Common myeloid progenitor, CD34-positive (primary cell): ENCODE data around the gene THAP10.

Experiments
- CTCF ChIA-PET: fragments of 350-600 bp; sonication (Branson Sonifier 250); formaldehyde crosslinking; loops from one replicate; lab custom pipeline; 2021; ENCODE audit warnings: antibody characterized with exemption; lab: Charles Lee
- POLR2A ChIA-PET: fragments of 350-600 bp; sonication (Branson Sonifier 250); formaldehyde crosslinking; loops from one replicate; lab custom pipeline; 2021; ENCODE audit warnings: antibody characterized with exemption; lab: Charles Lee
- DNase-seq, 3 donors: peaks; one replicate each; pipeline versions ENCODE4 v3.0.0 to v3.0.0-alpha.2; 2013
- H3K27ac ChIP-seq, 2 experiments: 1 replicate in 1 of 2; 2 replicates in 1 of 2; pipeline ENCODE4 v1.7.0; 2013; ENCODE audit warnings: inconsistent platforms in 2 of 2, low read length in 2 of 2, mild to moderate bottlenecking in 2 of 2, low read depth in 1 of 2, moderate library complexity in 1 of 2; ENCODE audit not compliant: severe bottlenecking in 2 of 2, insufficient read depth in 1 of 2, poor library complexity in 1 of 2
- H3K27me3 ChIP-seq, 5 experiments: replicated peaks in 2 of 5; 1 replicate in 3 of 5; 2 replicates in 2 of 5; pipeline versions ENCODE4 v1.6.1 to v1.7.0; 2013; ENCODE audit warnings: low read length in 4 of 5, mild to moderate bottlenecking in 2 of 5, moderate library complexity in 2 of 5, inconsistent platforms in 1 of 5; ENCODE audit not compliant: insufficient read depth in 5 of 5, control insufficient read depth in 4 of 5
- H3K36me3 ChIP-seq, 4 experiments: 1 replicate in 2 of 4; 2 replicates in 2 of 4; pipeline versions ENCODE4 v1.6.1 to v1.7.0; 2013; ENCODE audit warnings: low read length in 3 of 4, control low read depth in 1 of 4, mild to moderate bottlenecking in 1 of 4; ENCODE audit not compliant: control insufficient read depth in 4 of 4, insufficient read depth in 4 of 4
- H3K4me1 ChIP-seq, 4 experiments: 1 replicate in 3 of 4; 2 replicates in 1 of 4; pipeline versions ENCODE4 v1.6.1 to v1.7.1; 2013; ENCODE audit warnings: low read length in 3 of 4, mild to moderate bottlenecking in 3 of 4, control low read depth in 1 of 4, inconsistent platforms in 1 of 4, moderate library complexity in 1 of 4; ENCODE audit not compliant: control insufficient read depth in 4 of 4, insufficient read depth in 4 of 4; ENCODE audit errors: control extremely low read depth in 1 of 4
- H3K4me3 ChIP-seq, 7 experiments: 1 replicate in 4 of 7; 2 replicates in 3 of 7; pipeline versions ENCODE4 v1.5.1 to v1.7.0; 2013; ENCODE audit warnings: mild to moderate bottlenecking in 7 of 7, low read length in 6 of 7, moderate library complexity in 6 of 7, inconsistent platforms in 2 of 7, low read depth in 2 of 7, control low read depth in 1 of 7; ENCODE audit not compliant: insufficient read depth in 4 of 7, control insufficient read depth in 1 of 7; ENCODE audit errors: extremely low read depth in 1 of 7
- H3K9me3 ChIP-seq, 5 experiments: 1 replicate in 4 of 5; 2 replicates in 1 of 5; pipeline versions ENCODE4 v1.6.1 to v1.7.1; 2013; ENCODE audit warnings: low read length in 4 of 5, mild to moderate bottlenecking in 2 of 5, inconsistent platforms in 1 of 5, low read depth in 1 of 5, moderate library complexity in 1 of 5; ENCODE audit not compliant: control insufficient read depth in 4 of 5, insufficient read depth in 2 of 5; ENCODE audit errors: control extremely low read depth in 1 of 5
- WGBS: methylation state at CpG from one replicate; pipeline ENCODE4 v1.1.5; 2013; ENCODE audit not compliant: insufficient coverage; 5-methylcytosine and 5-hydroxymethylcytosine counted together

Gene THAP10

GRCh38 chr15:70907784-70908471 is 15.7 kb upstream of the THAP10 start:
- ChIA-PET CTCF (interaction anchor here (1.0 kb wide), 1 partner anchor 11 kb away, joined by 3 read pairs; no protein-coding TSS in a partner anchor), POLR2A (no interaction called here)
- Histone ChIP-seq H3K9me3 (peaks cover 9 to 23% (median 12%) of the 10 kb centered on the region in 5 experiments), H3K4me1 (no peaks in the 10 kb centered on the region), H3K36me3 (peaks cover 0 to 4% (median 1%) of the 10 kb centered on the region in 4 experiments), H3K4me3 (no peak overlapping the region), H3K27ac (no peak overlapping the region), H3K27me3 (no peaks in the 10 kb centered on the region)
- WGBS, result 100% methylated on average over 4 of the region's 5 CpGs
- peak in 1 of 3 donors; percentile 6 for DNase-seq

- no peak for DNase-seq
- H3K9me3 ChIP-seq, result peaks cover 9 to 23% (median 12%) of the 10 kb centered on the region in 5 experiments
- H3K4me3 ChIP-seq, result no peak overlapping the region
- H3K4me1 ChIP-seq, result no peaks in the 10 kb centered on the region
- no peak overlapping the region for H3K27ac ChIP-seq
- CTCF ChIA-PET, result no interaction called here
- peaks cover 0 to 4% (median 1%) of the 10 kb centered on the region in 4 experiments for H3K36me3 ChIP-seq
- H3K27me3 ChIP-seq, result no peaks in the 10 kb centered on the region
- POLR2A ChIA-PET, result no interaction called here
These were observed 14.6 kb upstream of the THAP10 start for GRCh38 chr15:70906842-70907241.

- CTCF ChIA-PET, result no interaction called here
These were observed 9.9 kb upstream of the THAP10 start for GRCh38 chr15:70902107-70902506.

GRCh38 chr15:70892912-70893560 is 803 bp upstream of the THAP10 start:
- CTCF ChIA-PET, result interaction anchor here (1.1 kb wide), 1 partner anchor 18 kb away, joined by 3 read pairs; no protein-coding TSS in a partner anchor

More at GRCh38 chr15:70902107-70902506, 9.9 kb upstream of the THAP10 start:
- peak in 2 of 3 donors; percentile 6 to 13 for DNase-seq
- H3K9me3 ChIP-seq, result peaks cover 0 to 5% (median 0%) of the 10 kb centered on the region in 5 experiments
- no peaks in the 10 kb centered on the region for H3K4me1 ChIP-seq
- peaks cover 0 to 3% (median 1%) of the 10 kb centered on the region in 4 experiments for H3K36me3 ChIP-seq
- H3K4me3 ChIP-seq, result no peak overlapping the region
- H3K27ac ChIP-seq, result no peak overlapping the region
- no peaks in the 10 kb centered on the region for H3K27me3 ChIP-seq
- 100% methylated on average over 1 of the region's 1 CpG for WGBS
- POLR2A ChIA-PET, result interaction anchor here (0.7 kb wide), 1 partner anchor 8 kb away, joined by 3 read pairs; no protein-coding TSS in a partner anchor

GRCh38 chr15:70882361-70882760 is 9.9 kb downstream of the THAP10 start:
- H3K27ac ChIP-seq, result no peak overlapping the region
- ChIA-PET CTCF (interaction anchor here (0.6 kb wide), 1 partner anchor 520 kb away, joined by 3 read pairs; no protein-coding TSS in a partner anchor), POLR2A (no interaction called here)
- peak; percentile 10 to 66 (median 55) for DNase-seq
- no peaks in the 10 kb centered on the region for H3K27me3 ChIP-seq
- no peaks in the 10 kb centered on the region for H3K36me3 ChIP-seq
- WGBS, result no CpG with 5 or more reads among the region's 2 CpGs
- H3K9me3 ChIP-seq, result no peaks in the 10 kb centered on the region
- H3K4me3 ChIP-seq, result no peak overlapping the region
- H3K4me1 ChIP-seq, result peaks cover 0 to 4% (median 1%) of the 10 kb centered on the region in 4 experiments

More at GRCh38 chr15:70892912-70893560, 803 bp upstream of the THAP10 start:
- H3K27ac ChIP-seq, result no peak overlapping the region
- 4% methylated on average over 9 of the region's 10 CpGs for whole genome bisulfite sequencing
- POLR2A ChIA-PET, result no interaction called here
- H3K9me3 ChIP-seq, result no peaks in the 10 kb centered on the region
- H3K36me3 ChIP-seq, result no peaks in the 10 kb centered on the region
- peaks cover 4 to 20% (median 11%) of the 10 kb centered on the region in 4 experiments for H3K4me1 ChIP-seq
- peak overlapping the region; percentile 67 to 95 (median 91) for H3K4me3 ChIP-seq
- peak in 2 of 3 donors; percentile 21 to 32 for DNase-seq
- peaks cover 0 to 3% (median 0%) of the 10 kb centered on the region in 5 experiments for H3K27me3 ChIP-seq

GRCh38 chr15:70880781-70881180 is 11.5 kb downstream of the THAP10 start:
- Histone ChIP-seq H3K27ac (no peak overlapping the region), H3K4me1 (peaks cover 0 to 4% (median 1%) of the 10 kb centered on the region in 4 experiments), H3K9me3 (no peaks in the 10 kb centered on the region), H3K4me3 (no peak overlapping the region), H3K36me3 (no peaks in the 10 kb centered on the region), H3K27me3 (peaks cover 0 to 6% (median 4%) of the 10 kb centered on the region in 5 experiments)
- ChIA-PET POLR2A (no interaction called here), CTCF (no interaction called here)
- DNase-seq, result no peak
- WGBS, result no CpG with 5 or more reads among the region's 2 CpGs

DNA sequence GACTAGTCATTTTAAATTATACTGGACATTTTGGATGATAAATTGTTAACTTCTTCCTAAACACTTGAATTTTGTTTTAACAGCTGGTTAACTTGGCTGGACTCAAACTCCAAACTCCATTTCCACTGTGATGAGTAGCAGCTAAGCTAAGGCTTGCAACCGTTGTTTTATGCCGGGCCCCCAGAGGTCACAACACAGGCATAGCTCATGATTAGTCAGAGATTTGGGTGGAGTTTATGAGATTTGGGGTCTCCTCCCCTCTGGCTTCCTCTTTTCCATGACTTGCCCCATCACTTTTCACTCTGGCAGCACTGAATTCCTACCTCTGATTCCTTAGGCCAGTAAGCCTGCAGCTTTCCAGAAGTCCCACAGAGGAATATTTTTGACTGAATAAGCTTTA is 12.8 kb downstream of the THAP10 start:
- no peak overlapping the region for H3K4me3 ChIP-seq
- no peak for DNase-seq
- ChIA-PET POLR2A (no interaction called here), CTCF (no interaction called here)
- no CpG with 5 or more reads among the region's 2 CpGs for WGBS
- peaks cover 0 to 4% (median 1%) of the 10 kb centered on the region in 4 experiments for H3K4me1 ChIP-seq
- peaks cover 2 to 10% (median 7%) of the 10 kb centered on the region in 5 experiments for H3K27me3 ChIP-seq
- no peak overlapping the region for H3K27ac ChIP-seq
- no peaks in the 10 kb centered on the region for H3K36me3 ChIP-seq
- H3K9me3 ChIP-seq, result no peaks in the 10 kb centered on the region
